NCI-H748 (cell line): ENCODE results near the gene SLU7.
A peak's percentile ranks its signal among the peaks of the same experiment; 100 is the strongest.

Experiments
- DNase-seq: peaks from one replicate; lab custom pipeline; 2025; ENCODE audit not compliant: unreplicated experiment; lab: John Stamatoyannopoulos, UW

Gene SLU7

DNA sequence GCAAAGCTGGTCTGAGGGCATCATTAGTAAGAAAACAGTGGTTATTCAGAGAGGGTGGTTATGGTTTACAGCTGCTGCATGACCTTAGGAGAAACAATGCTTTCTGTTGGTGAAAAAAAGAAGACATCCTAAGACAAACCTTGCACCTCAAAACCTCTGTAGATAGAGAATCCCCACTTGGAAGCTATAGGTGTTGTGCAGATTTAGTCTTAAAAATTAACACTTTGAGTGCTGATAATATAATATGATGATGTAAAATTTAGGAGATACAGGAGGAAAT, 1.4 kb upstream of the SLU7 start:
- no peak for DNase-seq

DNA sequence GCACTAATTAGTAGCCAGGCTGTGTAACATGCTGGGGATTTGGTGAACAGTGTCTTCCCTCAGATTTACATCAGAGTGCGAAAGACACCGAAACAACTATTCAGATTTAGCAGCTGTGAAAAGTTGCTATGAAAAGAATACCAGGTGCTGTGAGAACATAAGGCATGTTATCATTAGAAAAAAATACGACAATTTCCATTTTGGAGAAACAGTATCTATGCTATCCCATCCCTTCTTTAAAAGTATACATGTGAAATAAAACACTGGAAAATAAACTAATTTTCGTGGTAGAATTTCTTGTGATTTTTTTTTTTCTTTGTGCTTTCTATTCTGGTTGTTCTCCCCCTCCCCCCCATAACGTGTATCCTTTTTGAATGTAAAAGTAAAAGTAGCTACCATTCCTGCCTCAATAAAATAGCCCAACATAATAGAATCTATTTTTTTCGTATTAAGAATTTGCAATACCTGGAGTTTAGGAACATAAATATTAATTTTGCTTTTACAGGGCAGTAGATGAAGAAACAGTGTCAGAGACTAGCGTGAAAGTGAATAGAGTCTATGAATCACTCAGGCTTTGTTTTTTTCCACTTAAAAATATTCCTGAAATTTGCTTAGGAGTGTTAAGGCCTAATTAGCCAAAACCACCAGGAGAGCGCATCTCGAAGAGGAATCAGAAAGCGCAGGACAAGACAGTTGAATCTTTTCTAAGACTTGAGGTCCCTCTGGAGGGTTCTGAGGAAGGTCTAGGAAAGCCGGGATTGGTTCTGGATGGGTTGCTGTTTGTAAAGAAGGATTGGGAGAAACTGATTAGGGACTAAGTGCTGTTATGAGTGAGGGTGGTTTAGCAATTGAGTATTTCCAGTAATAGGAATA, 813 bp upstream of the SLU7 start:
- DNase-seq, result peak; percentile 26

DNA sequence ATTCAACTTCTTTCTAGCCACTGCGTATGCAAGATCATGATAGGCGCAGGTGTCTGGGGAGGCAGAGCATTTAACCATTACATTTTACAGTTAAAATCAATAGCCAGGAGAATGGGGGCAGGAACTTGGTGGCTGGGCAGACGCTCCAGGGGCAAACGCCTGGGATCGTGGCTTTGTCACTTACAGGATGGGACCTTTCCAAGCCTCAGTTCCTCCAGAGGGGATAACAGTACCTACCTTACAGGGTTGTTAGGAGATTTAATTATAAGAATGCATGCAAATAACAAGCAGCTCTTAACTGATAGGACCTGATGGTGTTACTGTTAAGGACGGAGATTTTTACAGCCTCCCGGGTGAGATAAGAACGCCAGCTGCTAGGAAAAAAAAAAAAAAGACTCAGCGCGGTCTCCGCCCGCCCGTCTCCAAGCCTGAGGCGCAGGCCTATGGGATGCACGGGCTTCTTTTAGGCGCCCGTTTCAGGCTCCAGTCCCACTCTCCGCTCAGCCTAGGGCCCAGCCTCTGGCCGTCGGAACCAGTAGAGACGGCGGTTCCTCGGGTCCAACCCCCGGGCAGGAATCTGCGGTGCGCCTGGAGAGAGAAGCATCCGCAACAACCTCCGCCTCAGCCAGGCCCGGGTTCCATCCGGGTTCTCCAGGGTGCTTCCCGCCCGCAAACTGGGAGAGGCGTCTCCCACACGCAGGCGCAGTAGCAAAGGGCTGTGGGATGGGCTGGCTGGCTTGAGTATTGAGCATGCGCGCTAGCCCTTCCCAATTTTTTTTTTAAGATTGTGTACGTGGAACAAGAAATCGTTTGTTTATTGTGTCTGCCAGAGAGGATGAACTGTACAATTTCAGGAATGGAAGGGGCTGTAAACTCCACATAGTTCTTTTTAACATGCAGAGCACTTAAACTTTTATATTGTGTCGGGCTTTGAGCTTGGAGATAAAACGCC, 19.2 kb downstream of the SLU7 start, which contains the start of gene FAM200C:
Gene FAM200C, minus strand, starts transcription at position 653 of the 952 bp plus-strand sequence. CDS start 4,564 bp downstream, outside the sequence.
- peak; percentile 93 for DNase-seq

DNA sequence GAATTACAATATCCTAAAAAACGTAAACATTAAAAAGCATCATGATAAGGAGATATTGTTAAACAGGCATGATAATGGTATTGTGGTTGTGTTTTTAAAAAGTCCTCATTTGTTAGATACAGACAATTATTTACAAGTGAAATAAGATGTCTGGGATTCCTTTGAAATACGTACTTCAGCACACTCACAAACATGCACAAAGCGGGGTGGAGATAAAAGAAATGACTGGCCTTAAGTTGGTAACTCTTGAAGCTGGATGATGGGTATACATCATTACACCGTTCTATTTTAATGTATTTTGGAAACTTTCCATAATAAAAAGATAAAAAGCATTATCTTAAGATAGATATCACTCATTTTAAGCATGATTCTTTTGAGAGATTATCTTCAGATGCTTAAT, 20.1 kb downstream of the SLU7 start:
- DNase-seq, result peak; percentile 23

DNA sequence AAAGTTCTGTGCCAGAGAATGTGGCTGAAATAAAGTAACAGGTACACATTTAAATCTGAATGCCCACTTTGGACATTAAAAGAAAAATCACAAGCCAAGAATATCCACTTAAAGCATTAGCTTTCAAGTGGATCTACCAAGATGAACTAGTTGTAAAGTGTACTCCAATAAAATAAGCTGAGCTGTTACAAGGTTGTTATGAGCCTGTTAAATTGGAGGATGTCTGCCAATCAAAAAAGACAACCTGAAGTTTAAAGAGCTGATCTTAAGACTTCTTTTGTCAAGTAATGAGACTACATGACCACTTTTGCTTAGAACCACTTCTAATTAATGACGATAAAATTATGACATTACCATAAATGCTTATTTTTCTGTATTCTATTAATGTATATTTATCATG, 21.4 kb downstream of the SLU7 start:
- DNase-seq, result no peak

DNA sequence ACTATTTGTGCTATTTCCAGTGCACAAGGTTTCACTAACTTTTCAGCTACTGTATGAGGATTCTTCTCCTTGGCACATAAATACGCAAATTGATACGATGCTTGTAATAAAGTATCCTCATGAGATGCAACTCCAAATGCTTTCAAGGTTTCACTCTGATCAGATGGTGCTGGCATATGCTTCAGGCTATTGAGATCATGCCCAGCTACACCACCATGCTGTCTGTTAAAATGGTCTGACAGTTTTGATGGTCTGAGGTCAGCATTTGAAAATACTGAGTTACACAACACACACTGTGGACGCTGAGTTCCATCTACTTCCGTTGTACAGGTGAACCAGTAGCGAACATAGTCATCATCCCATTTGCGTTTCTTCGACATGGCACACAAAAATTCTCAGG, 23.8 kb downstream of the SLU7 start:
- DNase-seq, result no peak

DNA sequence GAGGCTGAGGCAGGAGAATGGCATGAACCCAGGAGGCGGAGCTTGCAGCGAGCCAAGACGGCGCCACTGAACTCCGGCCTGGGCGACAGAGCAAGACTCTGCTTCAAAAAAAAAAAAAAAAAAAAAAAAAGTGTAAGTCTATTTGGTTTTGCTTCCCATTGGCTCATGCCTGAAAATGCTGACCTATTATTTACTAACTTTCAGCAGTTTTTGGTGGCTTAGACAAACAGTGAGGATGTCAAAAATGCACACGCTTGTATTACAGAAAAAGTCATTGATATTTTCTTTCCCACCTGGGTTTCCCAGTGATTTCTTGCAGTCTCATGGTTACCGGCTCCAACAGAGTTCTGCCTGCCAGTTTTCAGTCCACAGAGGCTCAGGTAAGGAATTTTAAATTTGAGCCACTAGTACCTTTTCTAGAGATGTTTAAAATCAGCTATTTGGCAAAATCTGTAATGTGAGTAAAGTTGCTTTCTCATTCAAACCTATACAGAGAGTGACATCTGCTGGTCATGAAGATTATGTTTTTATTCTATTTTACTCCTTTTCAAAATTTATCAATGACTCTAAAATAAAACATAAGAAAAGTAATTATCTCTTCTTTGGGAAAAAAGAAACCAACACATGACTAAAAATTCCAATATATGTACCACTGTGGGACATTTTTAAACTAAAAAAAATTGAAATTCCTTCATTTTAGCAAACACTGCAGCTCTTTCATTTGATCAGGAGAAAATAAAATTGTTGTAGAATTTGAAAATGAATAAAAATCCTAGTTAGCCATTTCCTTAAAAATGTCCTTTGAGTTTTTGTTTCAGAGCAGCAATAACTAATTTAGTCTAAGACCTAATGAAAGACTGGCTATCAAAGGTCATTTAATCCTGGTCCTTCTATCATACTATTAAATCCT, 27.8 kb downstream of the SLU7 start:
- peak; percentile 31 for DNase-seq

DNA sequence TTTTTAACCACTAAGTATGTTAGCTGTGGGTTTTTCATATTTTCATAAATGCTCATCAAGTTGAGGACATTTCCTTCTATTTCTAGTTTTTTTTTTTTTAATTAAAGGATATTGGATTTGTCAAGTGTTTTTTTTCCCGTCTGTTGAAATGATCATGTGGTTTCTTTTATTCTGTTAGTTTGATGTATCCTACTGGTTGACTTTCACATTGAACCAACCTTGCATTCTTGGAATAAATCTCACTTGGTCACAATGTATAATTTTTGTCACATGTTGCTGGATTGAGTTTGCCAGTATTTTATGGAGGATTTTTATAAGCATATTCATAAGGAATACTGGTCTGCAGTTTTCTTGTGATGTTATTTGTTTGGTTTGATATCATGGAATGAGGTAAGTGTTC, 31.4 kb downstream of the SLU7 start:
- no peak for DNase-seq

DNA sequence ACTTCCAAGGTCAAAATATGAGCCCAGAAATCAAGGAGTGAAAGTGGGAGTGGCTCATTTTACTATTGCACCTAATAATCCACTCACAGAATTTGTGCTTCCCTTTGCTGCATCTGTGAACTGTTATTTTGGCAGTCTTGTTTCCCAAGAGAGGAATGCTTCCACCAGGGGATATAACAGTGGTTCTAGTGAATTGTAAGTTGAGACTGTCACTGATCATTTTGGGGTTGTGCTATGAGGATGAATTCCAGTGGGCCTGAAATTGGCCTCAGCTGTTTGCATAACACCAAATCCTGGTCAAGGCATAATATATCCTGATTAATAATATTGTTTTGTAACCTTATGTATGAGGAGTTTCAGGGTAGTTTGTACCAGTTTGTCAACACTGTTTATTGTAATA, 33.4 kb downstream of the SLU7 start:
- no peak for DNase-seq

DNA sequence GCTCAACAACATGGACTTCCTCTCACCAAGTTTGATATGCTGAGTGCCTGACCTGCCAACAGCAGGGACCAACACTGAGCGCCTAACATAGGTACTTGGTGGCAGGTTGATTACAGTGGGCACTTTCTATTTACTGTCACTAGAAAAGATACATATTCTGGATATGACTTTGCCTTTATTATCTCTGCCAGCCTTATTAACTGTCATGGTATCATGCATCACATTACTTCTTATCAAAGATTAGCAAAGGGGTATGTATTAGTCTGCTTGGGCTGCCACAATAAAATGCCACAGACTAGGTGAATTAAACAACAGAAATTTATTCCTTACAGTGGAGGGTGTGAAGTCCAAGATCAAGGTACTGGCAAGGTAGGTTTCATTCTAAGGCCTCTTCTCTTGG, 34.2 kb downstream of the SLU7 start:
- DNase-seq, result no peak

DNA sequence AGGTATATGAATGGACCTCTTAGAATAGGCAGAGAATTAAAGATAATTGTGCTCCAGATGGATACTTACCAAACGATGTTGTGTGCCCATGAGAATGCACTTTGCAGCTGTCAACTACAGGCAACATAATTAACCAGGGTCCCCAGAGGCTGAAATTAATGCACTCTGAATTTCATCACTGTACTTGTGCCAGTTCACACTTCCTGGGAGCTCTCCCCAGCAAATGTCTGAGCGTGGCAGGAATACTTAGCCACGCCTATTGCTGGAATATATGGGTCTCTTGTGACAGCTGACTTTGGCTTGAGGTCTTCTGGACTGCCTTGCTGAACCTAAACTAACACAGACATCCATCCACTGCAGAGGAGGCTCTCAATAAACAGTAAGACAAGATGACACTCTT, 36.5 kb downstream of the SLU7 start:
- DNase-seq, result peak; percentile 8

DNA sequence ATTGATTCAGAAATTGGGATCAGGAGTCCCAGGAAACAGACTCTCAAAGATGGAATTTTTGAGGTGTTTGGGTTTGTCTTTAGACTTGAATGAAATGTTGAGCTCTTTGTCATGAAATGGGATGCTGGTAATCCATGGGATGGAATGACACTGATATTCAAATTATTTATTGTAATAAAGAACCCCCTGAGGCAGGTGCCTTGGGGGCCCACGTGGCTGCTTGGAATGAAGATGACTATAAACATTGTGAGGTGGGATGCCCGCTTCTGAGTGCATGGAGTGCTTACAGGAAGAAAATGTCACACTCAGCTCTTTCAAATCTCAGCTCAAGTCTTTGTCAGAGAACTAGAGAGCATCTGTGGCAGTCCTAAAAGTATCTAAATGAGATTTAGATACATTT, 38.8 kb downstream of the SLU7 start:
- no peak for DNase-seq

DNA sequence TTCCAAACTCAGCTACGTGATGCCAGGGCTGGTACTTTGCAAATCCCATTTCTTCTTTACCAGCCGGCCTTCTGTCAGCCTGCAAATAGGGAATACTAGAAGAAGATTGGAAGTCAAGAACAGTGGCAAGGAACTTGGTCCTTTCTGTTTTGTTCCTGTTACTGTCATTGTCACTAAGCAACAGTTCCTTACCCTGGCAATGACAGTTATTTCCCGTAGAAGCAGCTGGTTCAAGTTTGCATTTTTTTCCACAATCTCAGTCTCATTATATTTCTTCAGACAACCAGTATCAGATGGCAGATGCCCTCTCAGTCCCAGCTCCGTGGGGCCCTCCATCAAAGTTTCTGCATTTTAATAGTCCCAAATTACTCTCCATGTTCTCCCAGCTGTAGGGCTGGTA, 39.4 kb downstream of the SLU7 start:
- no peak for DNase-seq

DNA sequence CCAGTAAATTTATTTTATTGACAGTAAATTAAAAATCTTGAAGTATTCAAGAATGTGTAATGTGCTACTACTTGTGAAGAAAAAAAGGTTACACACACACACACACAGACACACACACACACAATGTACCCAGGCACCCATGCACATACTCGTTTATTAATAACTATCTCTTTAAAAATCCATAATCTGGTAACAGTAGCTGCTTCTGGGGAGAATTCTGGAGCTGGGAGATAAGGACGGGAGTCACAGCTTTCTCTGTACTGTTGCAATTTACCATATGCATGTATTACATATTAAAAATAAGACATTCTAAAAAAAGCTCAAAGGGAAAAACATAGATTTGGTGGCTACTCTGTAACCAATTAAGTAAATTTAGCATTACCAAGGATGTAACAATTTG, 40.6 kb downstream of the SLU7 start:
- DNase-seq, result no peak

DNA sequence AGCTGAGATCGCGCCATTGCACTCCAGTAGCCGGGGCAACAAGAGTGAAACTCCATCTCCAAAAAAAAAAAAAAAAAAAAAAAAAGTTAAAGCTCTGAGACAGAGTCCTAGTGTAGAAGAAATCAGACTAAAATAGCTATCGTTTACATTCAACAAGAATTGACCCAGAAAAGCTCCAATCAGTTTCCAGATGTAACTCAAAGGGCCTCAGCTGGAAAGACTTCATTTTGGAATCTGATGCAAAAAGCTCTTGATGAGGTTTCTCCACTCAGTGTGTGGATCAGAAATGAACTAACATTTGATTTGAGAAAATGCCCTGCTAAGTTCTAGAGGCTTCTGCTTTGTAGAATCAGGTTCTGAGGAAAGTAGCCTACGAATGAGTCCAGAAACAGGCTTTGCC, 41.2 kb downstream of the SLU7 start:
- no peak for DNase-seq

DNA sequence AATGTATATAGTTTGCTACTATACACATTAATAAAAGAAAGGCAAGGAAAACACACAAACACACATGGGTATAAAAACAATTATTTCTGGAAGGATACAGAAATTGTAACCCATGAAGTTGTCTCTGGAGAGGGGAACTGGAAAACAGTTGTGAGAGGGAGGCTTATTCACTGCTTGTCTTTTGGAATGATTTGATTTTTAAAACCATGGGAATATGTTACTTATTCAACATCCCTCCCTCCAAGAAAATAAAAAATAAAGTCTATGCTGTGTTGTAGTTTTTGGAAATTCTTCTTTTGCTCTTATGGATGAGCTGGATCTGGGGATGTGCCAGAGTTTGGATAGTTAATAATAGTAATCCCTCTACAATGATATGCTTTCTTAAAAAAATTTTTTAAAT, 42.5 kb downstream of the SLU7 start:
- no peak for DNase-seq

DNA sequence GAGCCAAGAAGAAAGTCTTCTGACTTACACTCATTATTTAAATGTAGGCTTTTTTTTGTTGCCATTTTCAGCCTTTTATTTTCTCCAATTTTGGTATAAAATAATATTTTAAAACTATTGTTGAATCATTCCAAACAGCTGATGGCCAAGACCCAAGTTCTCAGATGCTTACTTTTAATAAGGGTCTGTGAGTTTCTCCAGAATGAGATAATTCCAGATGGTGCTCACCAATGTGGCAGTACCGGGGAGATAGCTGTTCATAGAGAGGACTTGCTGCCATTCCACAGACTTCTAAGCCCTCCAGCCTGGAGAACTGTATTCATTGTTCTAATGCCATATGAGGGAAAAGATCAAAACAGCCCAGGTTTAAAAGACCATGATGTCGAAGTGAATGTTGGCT, 43.2 kb downstream of the SLU7 start:
- DNase-seq, result no peak

DNA sequence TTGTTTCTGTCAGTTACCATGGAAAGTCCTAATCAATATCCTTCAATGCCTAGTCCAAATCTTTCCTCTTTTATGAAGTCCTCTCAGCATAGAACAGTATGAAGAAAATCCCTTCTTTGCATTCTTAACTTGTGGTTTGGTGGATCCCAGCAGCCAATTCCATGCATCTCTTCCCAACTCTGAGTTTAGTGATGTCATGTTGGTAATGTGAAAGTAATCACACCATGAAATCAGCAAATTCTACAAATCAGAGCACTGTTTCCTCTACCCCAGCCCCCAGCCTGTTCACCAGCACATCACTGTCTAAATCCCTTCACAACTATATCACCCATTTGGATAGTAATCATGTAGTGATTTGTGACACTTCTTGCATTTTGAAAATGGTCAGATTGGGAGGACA, 43.7 kb downstream of the SLU7 start:
- no peak for DNase-seq

DNA sequence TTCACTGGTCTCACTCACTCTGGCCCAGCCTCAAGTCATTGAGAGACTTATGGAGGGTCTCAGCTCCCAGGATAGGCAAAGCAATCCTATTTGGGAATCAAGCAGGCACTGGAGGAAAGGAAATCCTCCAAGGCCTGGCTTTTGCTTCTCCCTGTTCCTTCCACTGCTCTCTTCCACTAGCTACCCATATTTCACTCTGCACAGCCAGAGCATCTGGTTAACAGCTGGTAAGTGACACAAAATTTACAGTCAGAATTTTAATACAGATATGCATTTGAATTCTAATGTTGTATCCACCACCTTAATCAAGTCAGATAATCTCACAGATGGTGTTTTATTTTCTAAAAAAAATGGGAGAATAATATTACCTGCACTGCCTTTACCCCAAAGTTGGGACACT, 47.6 kb downstream of the SLU7 start:
- DNase-seq, result no peak

DNA sequence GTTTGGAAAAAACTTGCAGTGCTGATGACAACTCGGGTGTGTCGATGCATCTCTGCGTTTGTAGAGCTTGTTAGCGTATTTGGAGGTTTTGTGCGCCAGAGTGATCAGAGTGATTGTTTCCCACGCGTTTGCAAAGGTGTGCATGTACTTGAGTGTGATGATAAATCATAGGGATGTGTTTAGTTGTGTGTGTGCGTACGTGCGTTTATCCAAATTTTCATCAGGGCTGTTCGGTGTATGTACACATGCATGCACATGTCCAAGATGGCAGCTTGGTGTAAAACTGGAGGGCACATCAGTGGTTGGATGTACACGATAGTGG, 48.2 kb downstream of the SLU7 start:
- DNase-seq, result no peak

DNA sequence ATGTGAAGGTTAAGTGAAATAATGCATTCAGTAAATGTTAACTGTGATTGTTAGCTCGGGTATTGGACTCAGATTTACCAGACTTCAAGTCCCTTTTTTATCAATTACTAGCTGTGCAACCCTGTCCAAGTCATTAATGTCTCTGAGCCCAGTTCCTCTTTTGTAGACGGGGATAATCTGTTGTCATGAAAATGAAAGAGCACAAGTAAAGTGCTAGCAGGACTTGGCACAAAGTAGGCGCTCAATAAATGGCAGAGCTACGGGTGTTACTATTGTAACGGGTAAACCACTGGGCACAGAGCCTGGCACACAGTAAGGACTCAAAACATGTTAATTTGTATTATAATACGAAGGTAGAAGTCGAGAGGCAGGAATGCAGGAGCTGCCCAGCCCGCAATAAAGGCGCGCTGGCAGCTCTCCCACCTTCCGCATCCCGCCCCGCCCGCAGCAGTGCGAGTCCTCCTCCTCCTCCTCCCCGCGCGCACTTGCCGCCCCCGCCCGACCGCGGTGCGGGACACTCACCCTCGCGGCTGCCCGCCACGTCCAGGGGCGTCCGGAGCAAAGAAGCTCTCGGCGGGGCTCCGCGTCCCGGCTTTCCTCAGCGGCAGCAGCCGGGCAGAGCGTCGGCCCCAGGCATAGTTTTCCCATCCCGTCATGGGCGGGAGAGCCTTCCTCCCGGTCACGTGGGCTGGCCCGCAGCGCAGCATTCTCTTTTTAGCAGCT, 48.7 kb downstream of the SLU7 start, which contains the start of gene C1QTNF2:
Gene C1QTNF2, minus strand, starts transcription at position 637 of the 723 bp plus-strand sequence. CDS start 15,615 bp downstream, outside the sequence.
- peak; percentile 55 for DNase-seq
